Mucosa of stomach (tissue), 1 donor: ENCODE measurements around the gene SV2B.

ENCODE experiments used
- H3K27me3 ChIP-seq: one replicate; pipeline ENCODE4 v1.7.0; 2013; ENCODE audit warnings: mild to moderate bottlenecking, low read length; ENCODE audit not compliant: control insufficient read depth, insufficient read depth
- H3K36me3 ChIP-seq: one replicate; pipeline ENCODE4 v1.7.0; 2013; ENCODE audit warnings: low read length; ENCODE audit not compliant: control insufficient read depth, insufficient read depth
- H3K4me1 ChIP-seq: one replicate; pipeline ENCODE4 v1.7.0; 2013; ENCODE audit warnings: mild to moderate bottlenecking, low read length; ENCODE audit not compliant: control insufficient read depth, insufficient read depth
- H3K4me3 ChIP-seq: one replicate; pipeline ENCODE4 v1.7.0; 2013; ENCODE audit warnings: low read length
- H3K9ac ChIP-seq: one replicate; pipeline ENCODE4 v1.7.0; 2013; ENCODE audit warnings: mild to moderate bottlenecking, low read length, moderate library complexity
- H3K9me3 ChIP-seq: one replicate; pipeline ENCODE4 v1.7.0; 2013; ENCODE audit warnings: mild to moderate bottlenecking, low read length, moderate library complexity; ENCODE audit not compliant: control insufficient read depth
- donor health status: Pancreatic carcinoma.

SV2B gene

GRCh38 chr15:91099995-91100813 lies at the start of gene SV2B:
SV2B (plus strand) TSS chr15:91100257; CDS start chr15:91226264, 126,007 bp downstream.
- peak within 1 kb of the TSS; percentile 13 for H3K9ac ChIP-seq

DNA sequence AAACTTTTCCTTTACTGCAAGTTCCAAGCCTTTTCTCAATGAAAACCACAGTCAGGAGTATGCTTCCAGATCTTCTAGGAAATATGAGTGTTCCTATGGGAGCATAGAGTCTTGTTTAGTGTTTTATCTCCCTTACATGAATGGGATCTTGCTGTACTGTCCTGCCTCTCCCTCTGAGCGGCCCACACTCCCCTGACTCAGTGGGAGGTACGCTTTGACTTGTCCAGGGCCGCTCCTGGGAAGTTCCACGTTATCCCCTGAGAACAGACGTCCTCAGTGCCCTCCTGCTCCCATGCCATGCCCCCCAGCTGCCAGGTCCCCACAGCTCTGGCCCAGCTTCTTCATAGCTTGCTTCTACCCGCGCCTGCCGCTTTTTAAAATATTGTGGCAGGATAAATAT lies 48.8 kb upstream of the SV2B start:
- Histone ChIP-seq H3K4me3 (no peak overlapping the region), H3K36me3 (no peaks in the 10 kb centered on the region), H3K27me3 (peaks cover 4% of the 10 kb centered on the region), H3K9ac (no peak overlapping the region), H3K4me1 (no peaks in the 10 kb centered on the region), H3K9me3 (no peaks in the 10 kb centered on the region)

More at GRCh38 chr15:91099995-91100813, at the start of gene SV2B:
- H3K4me3 ChIP-seq, result peak within 1 kb of the TSS; percentile 34
- H3K36me3 ChIP-seq, result no peaks in the 10 kb centered on the region
- H3K9me3 ChIP-seq, result no peaks in the 10 kb centered on the region
- peaks cover 15% of the 10 kb centered on the region for H3K4me1 ChIP-seq
- H3K27me3 ChIP-seq, result peaks cover 43% of the 10 kb centered on the region

DNA sequence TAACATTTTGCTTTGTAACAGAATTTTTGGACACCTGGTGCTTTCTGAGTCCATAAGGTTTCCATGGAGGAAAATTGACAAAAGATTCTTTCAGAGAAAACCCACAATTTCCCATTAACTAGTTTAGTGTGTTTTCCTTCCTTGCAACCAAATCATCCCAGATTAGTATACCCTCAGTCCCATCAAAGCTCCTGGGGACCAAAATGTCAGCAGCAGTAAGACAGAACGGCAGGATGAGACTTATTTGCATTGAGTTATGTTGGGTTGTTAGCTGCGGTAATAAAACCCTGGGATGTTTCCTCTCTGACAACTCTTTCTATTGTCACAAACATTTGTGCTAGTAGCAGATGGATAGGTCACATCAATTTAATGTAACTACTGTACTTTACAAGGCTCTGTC lies 45.2 kb upstream of the SV2B start:
- H3K27me3 ChIP-seq, result peaks cover 18% of the 10 kb centered on the region

GRCh38 chr15:91055548-91056331 lies 44.3 kb upstream of the SV2B start:
- H3K4me1 ChIP-seq, result no peaks in the 10 kb centered on the region
- no peak overlapping the region for H3K9ac ChIP-seq
- no peaks in the 10 kb centered on the region for H3K36me3 ChIP-seq
- H3K4me3 ChIP-seq, result no peak overlapping the region
- no peaks in the 10 kb centered on the region for H3K9me3 ChIP-seq
- H3K27me3 ChIP-seq, result peaks cover 18% of the 10 kb centered on the region

More for the DNA sequence above, 45.2 kb upstream of the SV2B start:
- Histone ChIP-seq H3K4me3 (no peak overlapping the region), H3K9ac (no peak overlapping the region), H3K36me3 (no peaks in the 10 kb centered on the region), H3K4me1 (no peaks in the 10 kb centered on the region), H3K9me3 (no peaks in the 10 kb centered on the region)

DNA sequence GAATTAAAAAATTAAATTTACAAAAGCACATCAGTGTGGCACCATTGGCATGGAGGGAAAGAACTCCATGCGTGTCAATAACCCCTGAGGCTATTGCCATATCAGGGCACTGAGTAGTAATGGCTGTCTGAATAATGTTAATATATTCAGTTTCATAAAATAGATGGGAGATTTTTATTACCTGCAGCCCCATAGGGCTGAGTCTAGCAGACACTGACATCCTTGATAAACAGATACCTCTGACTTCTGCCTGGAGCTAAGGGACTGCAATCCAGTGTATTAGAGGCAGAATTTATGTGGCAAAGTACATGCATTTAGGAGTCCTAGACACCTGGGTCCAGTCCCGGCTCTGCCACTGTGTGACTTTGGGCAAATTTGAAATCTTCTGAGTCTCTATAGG lies 38.8 kb upstream of the SV2B start:
- Histone ChIP-seq H3K4me1 (no peaks in the 10 kb centered on the region), H3K9me3 (no peaks in the 10 kb centered on the region), H3K9ac (no peak overlapping the region), H3K36me3 (no peaks in the 10 kb centered on the region), H3K4me3 (no peak overlapping the region), H3K27me3 (peaks cover 15% of the 10 kb centered on the region)

DNA sequence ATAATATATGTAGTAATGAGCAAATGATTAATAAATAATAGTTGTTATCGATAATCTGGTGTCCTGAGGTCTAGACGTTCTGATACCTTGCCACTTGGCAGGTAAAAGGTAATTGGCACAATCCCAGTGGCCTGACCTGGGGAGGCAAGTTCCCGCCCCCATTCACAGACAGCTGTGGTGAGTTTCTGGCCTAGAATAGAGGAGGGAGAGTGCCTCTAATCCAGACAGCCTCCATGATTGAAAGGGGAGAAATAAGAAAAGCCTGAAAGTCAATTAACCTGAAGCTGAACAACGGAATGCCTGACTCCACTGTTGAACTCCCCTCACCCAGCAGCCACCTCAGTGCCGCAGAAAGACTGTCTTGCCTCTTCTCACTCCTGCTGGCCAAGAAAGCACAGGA lies 38.1 kb upstream of the SV2B start:
- Histone ChIP-seq H3K9me3 (no peaks in the 10 kb centered on the region), H3K4me3 (no peak overlapping the region), H3K4me1 (no peaks in the 10 kb centered on the region), H3K27me3 (peaks cover 11% of the 10 kb centered on the region), H3K36me3 (no peaks in the 10 kb centered on the region), H3K9ac (no peak overlapping the region)

DNA sequence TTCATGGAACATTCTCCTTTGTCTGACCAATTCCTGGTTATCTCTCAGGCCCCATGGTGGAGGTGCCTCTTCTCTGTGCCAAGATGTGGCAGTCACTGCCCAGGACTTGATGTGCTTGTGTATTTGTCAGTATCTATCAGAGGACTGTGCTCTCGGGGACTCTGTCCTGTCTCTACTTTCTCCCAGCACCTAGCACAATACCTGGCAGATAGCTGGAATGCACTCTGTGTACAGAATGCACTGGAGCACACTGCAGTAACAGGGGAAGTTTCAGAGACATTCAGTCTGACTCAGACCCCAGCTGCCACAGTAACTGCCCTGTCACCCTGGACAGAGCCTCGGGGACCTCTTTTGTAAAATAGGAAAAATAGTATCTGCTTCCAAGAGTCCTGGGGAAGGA lies 34.6 kb upstream of the SV2B start:
- Histone ChIP-seq H3K4me3 (no peak overlapping the region), H3K4me1 (no peaks in the 10 kb centered on the region), H3K27me3 (no peaks in the 10 kb centered on the region), H3K9me3 (no peaks in the 10 kb centered on the region), H3K36me3 (no peaks in the 10 kb centered on the region), H3K9ac (no peak overlapping the region)

GRCh38 chr15:91067036-91067435 lies 33.0 kb upstream of the SV2B start:
- Histone ChIP-seq H3K27me3 (no peaks in the 10 kb centered on the region), H3K4me3 (no peak overlapping the region), H3K9ac (no peak overlapping the region), H3K9me3 (no peaks in the 10 kb centered on the region), H3K4me1 (no peaks in the 10 kb centered on the region), H3K36me3 (no peaks in the 10 kb centered on the region)

- no peaks in the 10 kb centered on the region for H3K36me3 ChIP-seq
- no peaks in the 10 kb centered on the region for H3K27me3 ChIP-seq
- no peaks in the 10 kb centered on the region for H3K4me1 ChIP-seq
- H3K9me3 ChIP-seq, result no peaks in the 10 kb centered on the region
- H3K4me3 ChIP-seq, result no peak overlapping the region
- H3K9ac ChIP-seq, result no peak overlapping the region
Measured at GRCh38 chr15:91068436-91068835, 31.6 kb upstream of the SV2B start.

GRCh38 chr15:91068966-91069365 lies 31.1 kb upstream of the SV2B start:
- no peaks in the 10 kb centered on the region for H3K4me1 ChIP-seq
- H3K36me3 ChIP-seq, result no peaks in the 10 kb centered on the region
- H3K9ac ChIP-seq, result no peak overlapping the region
- H3K9me3 ChIP-seq, result no peaks in the 10 kb centered on the region
- H3K4me3 ChIP-seq, result no peak overlapping the region
- H3K27me3 ChIP-seq, result no peaks in the 10 kb centered on the region

DNA sequence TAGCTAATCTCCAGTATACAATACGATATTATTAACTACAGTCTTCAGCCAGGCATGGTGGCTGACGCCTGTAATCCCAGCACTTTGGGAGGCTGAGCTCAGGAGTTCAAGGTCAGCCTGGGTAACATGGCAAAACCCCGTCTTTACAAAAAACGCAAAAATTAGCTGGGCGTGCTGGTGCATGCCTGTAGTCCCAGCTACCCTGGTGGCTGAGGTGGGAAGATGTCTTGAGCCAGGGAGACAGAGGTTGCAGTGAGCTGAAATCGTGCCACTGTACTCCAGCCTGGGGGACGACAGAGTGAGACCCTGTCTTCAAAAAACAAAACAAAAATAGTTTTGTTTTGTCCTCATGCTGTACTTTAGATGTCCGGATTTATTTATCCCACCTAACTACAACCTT lies 29.2 kb upstream of the SV2B start:
- Histone ChIP-seq H3K9ac (no peak overlapping the region), H3K4me1 (no peaks in the 10 kb centered on the region), H3K36me3 (no peaks in the 10 kb centered on the region), H3K27me3 (no peaks in the 10 kb centered on the region), H3K9me3 (no peaks in the 10 kb centered on the region), H3K4me3 (no peak overlapping the region)

DNA sequence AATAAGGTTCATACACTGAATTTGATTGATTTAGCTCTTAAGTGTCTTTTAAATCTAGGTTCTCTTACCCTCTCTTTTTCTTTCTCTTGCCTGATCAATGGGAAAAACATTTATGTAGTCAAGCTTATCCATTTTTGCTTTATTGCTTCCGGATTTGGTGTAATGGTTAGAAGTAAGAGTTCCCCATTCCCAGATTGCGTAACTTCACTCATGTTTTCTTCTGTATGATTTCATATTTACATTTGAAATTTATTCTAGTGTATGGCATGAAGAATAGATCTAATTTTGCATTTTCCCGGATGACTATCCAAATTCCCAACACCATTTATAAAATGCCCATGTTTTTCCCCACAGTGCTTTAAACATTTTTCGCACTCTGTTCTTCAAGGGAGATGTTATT lies 27.9 kb upstream of the SV2B start:
- H3K9ac ChIP-seq, result no peak overlapping the region
- H3K4me1 ChIP-seq, result no peaks in the 10 kb centered on the region
- no peak overlapping the region for H3K4me3 ChIP-seq
- H3K27me3 ChIP-seq, result no peaks in the 10 kb centered on the region
- H3K36me3 ChIP-seq, result no peaks in the 10 kb centered on the region
- no peaks in the 10 kb centered on the region for H3K9me3 ChIP-seq
